Left lung (tissue), 10 donors: ENCODE measurements around the gene AACS. TPM values are rescaled to one million over a fixed set of nuclear protein-coding genes. Genes with fewer than 3 reads are reported as not detected.

Experiments
- ATAC-seq: fragments of 200-7000 bp; cut with Tn5 transposase; one replicate; pipeline ENCODE4 v1.9.1; 2020; ENCODE audit warnings: moderate library complexity
- DNase-seq, 4 donors: peaks; one replicate each; pipeline ENCODE4 v3.0.0-alpha.2; 2013 to 2020
- H3K27ac ChIP-seq, 2 donors: fragments of 200-600 bp; sonication (generic) in 1 of 2; one replicate each; pipeline versions ENCODE4 v1.5.0 to v1.8.0; 2020 to 2021
- H3K27me3 ChIP-seq, 2 donors: fragments of 200-600 bp; sonication (generic) in 1 of 2; one replicate each; pipeline versions ENCODE4 v1.5.0 to v1.8.0; 2020 to 2021
- H3K36me3 ChIP-seq, 2 donors: fragments of 200-600 bp; sonication (generic) in 1 of 2; one replicate each; pipeline versions ENCODE4 v1.5.0 to v1.8.0; 2020 to 2021
- H3K4me1 ChIP-seq, 2 donors: fragments of 200-600 bp; one replicate each; pipeline ENCODE4 v1.8.0; 2021
- H3K4me3 ChIP-seq, 2 donors: fragments of 200-600 bp; sonication (generic) in 1 of 2; one replicate each; pipeline versions ENCODE4 v1.5.0 to v1.8.0; 2020 to 2021; ENCODE audit warnings: mild to moderate bottlenecking in 1 of 2
- H3K9me3 ChIP-seq, 2 donors: fragments of 200-600 bp; sonication (generic) in 1 of 2; one replicate each; pipeline versions ENCODE4 v1.5.0 to v1.8.0; 2020 to 2021
- intact Hi-C, 2 donors: fragments of 100-400 bp; cut with DNase I; formaldehyde crosslinking; loops; one replicate each; pipeline versions ENCODE4 v1.11.2 to v1.14.2; 2022
- polyA plus RNA-seq, 6 donors: library from polyadenylated mRNA; unstranded; fragments of 120-200 nt; gene quantifications; one replicate each; pipeline ENCODE4 v1.2.1, GENCODE V29; 2013; ENCODE audit not compliant: insufficient read length in 6 of 6
- total RNA-seq, 2 donors: library from RNA; stranded (reverse); fragmentation: NEBNext Ultra II Directional; extraction: Animal tissue kit (Norgen Biotek cat#: 25700); gene quantifications; one replicate each; pipeline ENCODE4 v1.2.1, GENCODE V29; 2021
- TF ChIP-seq, protein P1 (sequence below), 2 donors: fragments of 200-600 bp; sonication (generic) in 1 of 2; IDR thresholded peaks; one replicate each; pipeline versions ENCODE4 v1.5.0 to v1.8.0; 2021; ENCODE audit warnings: antibody characterized with exemption in 2 of 2
- donor health status: DM: no; HTN: yes; CAD: no.
- donor health status: DM: no; HTN: no; CAD: no.

AACS gene
- total and polyA plus RNA-seq, 8 donors: 23.7 to 36.9 (median 27.2) TPM

DNA sequence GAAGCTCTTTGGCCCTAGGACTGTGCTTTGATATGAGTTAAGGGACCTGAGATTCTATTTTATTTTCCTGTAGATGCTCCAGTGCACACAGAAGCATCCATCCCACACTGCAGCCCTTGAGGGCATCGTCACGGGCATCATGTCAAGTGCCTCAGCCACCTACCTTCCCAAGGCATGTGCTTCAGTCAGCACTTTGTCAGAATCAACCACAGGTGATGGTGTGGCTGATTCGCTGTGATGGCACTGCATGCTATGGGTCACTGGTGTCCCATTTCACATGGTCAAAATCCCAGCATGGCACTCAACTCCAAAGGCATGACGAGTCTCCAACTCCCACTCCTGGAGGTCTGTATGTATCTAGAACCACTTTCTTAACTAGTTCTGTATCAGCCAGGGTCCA lies 100.8 kb downstream of the AACS start:
- no peaks in the 10 kb centered on the region for H3K4me1 ChIP-seq
- H3K4me3 ChIP-seq: no peak overlapping the region
- TF ChIP-seq, protein P1, sequence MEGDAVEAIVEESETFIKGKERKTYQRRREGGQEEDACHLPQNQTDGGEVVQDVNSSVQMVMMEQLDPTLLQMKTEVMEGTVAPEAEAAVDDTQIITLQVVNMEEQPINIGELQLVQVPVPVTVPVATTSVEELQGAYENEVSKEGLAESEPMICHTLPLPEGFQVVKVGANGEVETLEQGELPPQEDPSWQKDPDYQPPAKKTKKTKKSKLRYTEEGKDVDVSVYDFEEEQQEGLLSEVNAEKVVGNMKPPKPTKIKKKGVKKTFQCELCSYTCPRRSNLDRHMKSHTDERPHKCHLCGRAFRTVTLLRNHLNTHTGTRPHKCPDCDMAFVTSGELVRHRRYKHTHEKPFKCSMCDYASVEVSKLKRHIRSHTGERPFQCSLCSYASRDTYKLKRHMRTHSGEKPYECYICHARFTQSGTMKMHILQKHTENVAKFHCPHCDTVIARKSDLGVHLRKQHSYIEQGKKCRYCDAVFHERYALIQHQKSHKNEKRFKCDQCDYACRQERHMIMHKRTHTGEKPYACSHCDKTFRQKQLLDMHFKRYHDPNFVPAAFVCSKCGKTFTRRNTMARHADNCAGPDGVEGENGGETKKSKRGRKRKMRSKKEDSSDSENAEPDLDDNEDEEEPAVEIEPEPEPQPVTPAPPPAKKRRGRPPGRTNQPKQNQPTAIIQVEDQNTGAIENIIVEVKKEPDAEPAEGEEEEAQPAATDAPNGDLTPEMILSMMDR (IDR thresholded peaks at IDR 0.05): no peak
- intact Hi-C loops: no loop called here
- ATAC-seq (no peak), DNase-seq (no peak)
- no peaks in the 10 kb centered on the region for H3K36me3 ChIP-seq
- peaks cover 0 to 5% of the 10 kb centered on the region in 2 donors for H3K27me3 ChIP-seq
- H3K9me3 ChIP-seq: no peaks in the 10 kb centered on the region
- H3K27ac ChIP-seq: no peak overlapping the region

DNA sequence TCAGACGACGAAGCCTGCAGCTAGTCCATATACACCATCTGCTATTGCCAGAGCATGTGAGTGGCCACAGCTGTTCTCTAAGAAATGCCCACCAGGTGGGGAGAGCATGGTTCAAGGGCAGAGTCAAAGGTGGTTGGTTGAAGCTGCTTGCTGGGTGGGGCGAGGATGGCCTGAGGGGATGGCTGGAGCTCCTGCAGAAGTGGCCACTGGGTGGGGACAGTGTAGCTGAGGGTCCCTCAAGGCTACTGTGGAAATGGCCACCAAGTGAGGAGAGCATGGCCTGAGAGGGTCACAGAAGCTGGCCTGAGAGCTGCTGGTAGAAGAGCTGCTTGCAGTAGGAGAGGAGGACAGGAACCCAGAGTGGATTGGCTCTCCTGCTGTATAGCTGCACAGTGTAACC lies 102.4 kb downstream of the AACS start:
- ATAC-seq: no peak
- H3K36me3 ChIP-seq: no peaks in the 10 kb centered on the region
- H3K27me3 ChIP-seq: peaks cover 0 to 5% of the 10 kb centered on the region in 2 donors
- H3K9me3 ChIP-seq: no peaks in the 10 kb centered on the region
- H3K4me1 ChIP-seq: no peaks in the 10 kb centered on the region
- no peak overlapping the region for H3K27ac ChIP-seq
- intact Hi-C loops: no loop called here
- no peak for DNase-seq
- TF ChIP-seq, protein P1 (IDR thresholded peaks at IDR 0.05): no peak
- H3K4me3 ChIP-seq: no peak overlapping the region

DNA sequence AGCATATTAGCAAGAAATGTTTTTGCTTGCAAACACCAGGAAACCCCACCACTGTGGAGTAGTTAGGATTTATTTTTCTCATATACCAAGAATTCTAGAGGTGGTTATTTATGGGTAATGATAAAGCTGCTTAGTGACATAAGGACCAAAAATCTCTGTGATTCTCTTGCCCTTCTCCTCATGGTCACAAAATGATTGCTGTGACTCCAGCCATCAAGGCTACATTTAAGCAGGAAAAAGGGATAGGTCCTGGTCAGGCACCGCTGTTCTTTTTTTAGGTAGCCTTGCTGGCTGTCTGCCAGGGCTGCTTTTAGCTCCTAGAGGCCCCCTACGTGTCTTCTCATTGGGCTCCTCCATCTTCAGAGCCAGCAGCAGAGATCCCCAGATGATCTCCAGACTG lies 104.2 kb downstream of the AACS start:
- ATAC-seq (no peak), DNase-seq (no peak)
- intact Hi-C loops: no loop called here
- Histone ChIP-seq H3K9me3 (no peaks in the 10 kb centered on the region), H3K4me1 (no peaks in the 10 kb centered on the region), H3K36me3 (no peaks in the 10 kb centered on the region), H3K27me3 (peaks cover 0 to 11% of the 10 kb centered on the region in 2 donors), H3K4me3 (no peak overlapping the region), H3K27ac (no peak overlapping the region)
- TF ChIP-seq, protein P1 (IDR thresholded peaks at IDR 0.05): no peak

DNA sequence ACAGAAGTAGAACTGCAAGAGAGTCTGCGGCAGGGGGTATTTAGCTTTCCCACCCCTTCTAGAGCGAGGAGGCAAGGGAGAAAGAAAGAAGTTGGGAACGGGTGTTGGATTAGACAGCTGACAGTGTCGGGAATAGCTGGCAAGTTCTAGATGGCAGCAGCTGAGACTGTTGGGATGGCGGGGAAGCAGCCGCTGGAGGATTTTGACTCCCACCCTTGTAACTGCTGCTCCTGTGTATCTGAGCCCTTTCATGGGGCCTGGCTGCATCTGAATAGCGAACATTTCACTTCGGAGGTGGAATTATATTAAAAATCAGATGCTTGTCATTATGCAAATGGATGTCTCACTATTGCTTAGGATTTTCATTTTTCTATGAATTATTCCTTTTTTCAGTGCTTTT lies 104.6 kb downstream of the AACS start:
- ATAC-seq: no peak
- peaks cover 0 to 14% of the 10 kb centered on the region in 2 donors for H3K27me3 ChIP-seq
- H3K4me1 ChIP-seq: no peaks in the 10 kb centered on the region
- H3K9me3 ChIP-seq: no peaks in the 10 kb centered on the region
- no peak overlapping the region for H3K4me3 ChIP-seq
- TF ChIP-seq, protein P1 (IDR thresholded peaks at IDR 0.05): no peak
- no peaks in the 10 kb centered on the region for H3K36me3 ChIP-seq
- DNase-seq: no peak
- no peak overlapping the region for H3K27ac ChIP-seq
- intact Hi-C loops: no loop called here

DNA sequence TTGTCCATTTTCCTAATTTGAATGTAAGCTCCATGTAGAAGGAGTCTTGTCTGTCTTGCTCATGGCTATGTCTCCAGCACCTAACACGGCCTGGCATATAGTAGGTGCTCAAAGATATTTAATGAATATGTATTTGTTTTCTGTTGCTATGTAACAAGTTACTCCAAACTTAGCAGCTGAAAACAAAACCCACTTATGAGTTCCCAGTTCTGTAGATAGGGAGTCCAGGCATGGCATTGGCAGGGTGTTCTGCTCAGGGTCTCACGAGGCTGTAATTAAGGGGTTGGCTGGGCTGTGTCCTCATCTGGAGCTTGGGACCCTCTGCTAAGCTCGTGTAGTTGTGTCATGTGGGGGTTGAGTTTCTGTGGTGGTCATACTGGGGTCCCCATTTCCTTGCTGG lies 106.0 kb downstream of the AACS start:
- Histone ChIP-seq H3K36me3 (no peaks in the 10 kb centered on the region), H3K4me3 (no peak overlapping the region), H3K27me3 (peaks cover 0 to 18% of the 10 kb centered on the region in 2 donors), H3K27ac (no peak overlapping the region), H3K4me1 (no peaks in the 10 kb centered on the region), H3K9me3 (no peaks in the 10 kb centered on the region)
- no peak for DNase-seq
- intact Hi-C loops: no loop called here
- ATAC-seq: no peak
- TF ChIP-seq, protein P1 (IDR thresholded peaks at IDR 0.05): no peak
